ENCODE measurements around the gene TIMM13.

- TF ChIP-seq FOS (IDR thresholded peaks at IDR 0.05; ENCODE audit: borderline replicate concordance, insufficient read depth, low read length), result peak; percentile 83
- peak; percentile 80 for TF ChIP-seq POLR2AphosphoS5 (IDR thresholded peaks at IDR 0.05; ENCODE audit: insufficient read depth, low read depth, low read length)
- TF ChIP-seq CTCF (IDR thresholded peaks at IDR 0.05; ENCODE audit: extremely low read depth in 1 of 2, insufficient read depth in 1 of 2, low read depth in 1 of 2, low read length in 2 of 2), result peak; percentile 90
- no peak for TF ChIP-seq MAX (IDR thresholded peaks at IDR 0.05; ENCODE audit: insufficient read depth, insufficient read length)
- TF ChIP-seq POLR2A (IDR thresholded peaks at IDR 0.05; ENCODE audit: low read depth, low read length), result no peak
- no peak for TF ChIP-seq EZH2 (IDR thresholded peaks at IDR 0.05; ENCODE audit: borderline replicate concordance, low read depth, low read length, severe bottlenecking)
- TF ChIP-seq GATA2 (IDR thresholded peaks at IDR 0.05; ENCODE audit: insufficient read depth, insufficient read length, low read depth, low read length), result no peak
- TF ChIP-seq JUN (IDR thresholded peaks at IDR 0.05; ENCODE audit: borderline replicate concordance, insufficient read depth, insufficient read length, low read depth), result no peak
- no peak for TF ChIP-seq MYC (IDR thresholded peaks at IDR 0.05; ENCODE audit: low read depth, low read length)
Measured at GRCh38 chr19:2474232-2475017, 47.0 kb upstream of the TIMM13 start.

Measured in endothelial cell of umbilical vein (primary cell).